HG02623 (cell line): ENCODE results near the gene KBTBD6.
"Not testable (repeated sequence)": the region's sequence is repeated elsewhere in the genome, so short reads cannot be mapped to it uniquely, and the experiment has no call there.

Experiments used
- ATAC-seq: cut with Tn5 transposase; IDR thresholded peaks from one replicate; pipeline ENCODE4 v1.9.1; 2021; ENCODE audit warnings: moderate library complexity; ENCODE audit not compliant: unreplicated experiment

Gene KBTBD6

GRCh38 chr13:41136396-41137031 is 3.9 kb upstream of the KBTBD6 start:
- no peak for ATAC-seq

- ATAC-seq, result no peak
Measured at GRCh38 chr13:41133951-41134350, 1.3 kb upstream of the KBTBD6 start.

- ATAC-seq, result peak; percentile 2
Measured at GRCh38 chr13:41131660-41132511, 716 bp downstream of the KBTBD6 start.

- ATAC-seq, result not testable (repeated sequence)
Measured at GRCh38 chr13:41131189-41131588, 1.4 kb downstream of the KBTBD6 start.

- no peak for ATAC-seq
Measured at GRCh38 chr13:41130356-41130755, 2.2 kb downstream of the KBTBD6 start.

DNA sequence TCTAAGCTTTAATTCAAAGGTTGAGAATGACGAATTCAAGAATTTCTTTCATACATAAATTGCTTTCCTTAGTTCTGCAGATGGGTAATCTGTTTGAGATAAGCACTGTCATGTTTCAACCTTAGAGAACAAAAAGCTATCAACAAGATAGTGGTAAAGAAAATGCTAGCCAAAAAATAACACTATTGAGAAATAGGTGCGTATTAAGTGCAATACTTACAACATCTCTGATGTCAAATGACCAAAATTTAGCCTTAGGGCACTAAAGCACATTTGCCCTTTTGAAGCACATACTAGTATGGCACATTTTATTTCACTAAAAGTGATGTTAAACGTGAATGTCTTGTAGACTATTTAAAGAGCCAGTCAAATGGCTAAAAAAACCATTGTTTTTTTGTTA is 4.9 kb downstream of the KBTBD6 start:
- ATAC-seq, result no peak

DNA sequence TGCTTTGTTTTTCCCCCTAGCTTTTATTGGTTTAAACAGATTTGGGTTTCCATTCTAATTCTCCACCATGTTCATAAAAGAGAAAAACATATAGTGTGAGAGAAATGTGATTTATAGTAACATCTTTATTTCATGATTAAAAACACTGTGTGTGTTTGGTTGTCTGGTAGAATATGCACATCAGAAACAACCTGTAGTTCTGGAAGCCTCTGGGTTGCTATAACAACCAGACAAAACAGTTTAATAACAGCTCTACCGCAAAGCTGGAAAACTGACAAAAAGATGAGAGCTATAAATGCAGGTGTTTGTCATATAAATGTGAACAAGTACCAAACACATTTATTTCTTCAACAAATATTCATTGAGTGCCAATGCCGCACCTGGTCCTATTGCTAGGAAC is 9.8 kb downstream of the KBTBD6 start:
- ATAC-seq, result no peak

GRCh38 chr13:41117869-41118268 is 14.7 kb downstream of the KBTBD6 start:
- ATAC-seq, result no peak

DNA sequence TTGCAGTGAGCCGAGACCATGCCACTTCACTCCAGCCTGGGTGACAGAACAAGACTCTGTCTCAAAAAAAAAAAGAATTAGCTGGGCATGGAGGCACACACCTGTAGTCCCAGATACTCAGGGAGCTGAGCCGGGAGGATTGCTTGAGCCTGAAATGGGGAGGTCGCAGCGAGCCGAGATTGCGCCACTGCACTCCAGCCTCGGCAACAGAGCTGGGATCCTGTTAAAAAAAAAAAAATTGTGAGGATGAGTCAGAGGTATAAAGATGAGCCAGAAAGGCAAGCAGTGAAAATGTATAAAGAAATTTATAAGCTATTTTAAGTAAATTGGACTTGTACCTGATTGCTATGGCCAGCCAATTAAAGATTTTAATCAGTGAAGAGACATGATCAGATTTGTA is 21.1 kb downstream of the KBTBD6 start:
- ATAC-seq, result no peak

DNA sequence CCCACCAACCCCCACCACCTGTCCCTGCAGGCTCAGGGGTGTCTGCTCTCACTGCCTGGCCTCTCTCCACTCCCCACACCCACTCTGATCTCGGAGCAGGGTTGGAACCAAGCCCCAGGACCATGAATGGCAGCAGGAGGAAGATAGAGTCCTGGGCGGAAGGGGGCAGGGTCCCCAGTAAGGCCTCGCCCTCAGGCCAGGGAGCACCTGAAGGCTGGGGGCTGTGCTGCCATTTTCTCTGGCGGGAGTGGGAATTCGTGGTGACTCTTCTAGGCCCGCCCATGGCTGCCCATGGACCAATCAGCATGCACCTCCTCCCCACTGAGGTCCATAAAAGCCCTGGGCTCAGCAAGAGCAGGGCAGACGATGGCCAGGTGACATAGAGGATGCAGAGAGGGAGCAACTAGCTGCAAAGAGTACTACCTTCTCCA is 25.0 kb downstream of the KBTBD6 start:
- ATAC-seq, result no peak

DNA sequence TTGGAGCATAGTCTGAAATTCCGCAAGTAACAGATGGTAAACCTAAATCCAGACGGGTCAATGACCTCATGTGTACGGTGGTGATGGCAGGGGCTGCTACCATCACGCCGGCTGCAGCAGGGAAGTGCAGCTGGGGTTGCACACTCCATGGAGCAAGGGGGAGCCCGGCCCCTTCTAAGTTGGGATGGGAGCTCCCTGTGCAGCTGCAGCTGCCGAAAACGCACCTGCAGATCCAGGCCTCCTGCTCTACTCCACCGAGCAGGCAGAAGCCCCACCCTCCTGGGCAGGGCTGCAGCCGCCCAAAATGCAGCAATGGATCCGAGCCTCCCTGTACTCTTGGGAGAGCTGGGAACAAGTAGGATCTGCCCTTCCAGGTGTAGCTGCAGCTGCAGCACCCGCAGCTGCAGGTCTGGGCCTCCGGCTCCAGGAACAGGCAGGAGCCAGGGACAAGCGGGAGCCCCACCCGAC is 25.5 kb downstream of the KBTBD6 start:
- ATAC-seq, result no peak

GRCh38 chr13:41099986-41100385 is 32.6 kb downstream of the KBTBD6 start:
- no peak for ATAC-seq

- ATAC-seq, result no peak
Measured at GRCh38 chr13:41098761-41099160, 33.8 kb downstream of the KBTBD6 start.

DNA sequence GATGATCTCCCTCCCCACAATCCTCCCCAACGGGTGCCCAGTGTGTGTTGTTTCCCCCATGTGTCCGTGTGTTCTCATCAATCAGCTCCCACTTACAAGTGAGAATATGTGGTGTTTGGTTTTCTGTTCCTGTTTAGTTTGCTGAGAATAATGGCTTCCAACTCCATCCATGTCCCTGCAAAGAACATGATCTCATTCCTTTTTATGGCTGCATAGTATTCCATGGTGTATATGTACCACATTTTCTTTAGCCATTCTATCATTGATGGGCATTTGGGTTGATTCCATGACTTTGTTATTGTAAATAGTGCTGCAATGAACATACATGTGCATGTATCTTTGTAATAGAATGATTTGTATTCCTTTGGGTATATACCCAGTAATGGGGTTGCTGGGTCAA is 36.9 kb downstream of the KBTBD6 start:
- not testable (repeated sequence) for ATAC-seq

DNA sequence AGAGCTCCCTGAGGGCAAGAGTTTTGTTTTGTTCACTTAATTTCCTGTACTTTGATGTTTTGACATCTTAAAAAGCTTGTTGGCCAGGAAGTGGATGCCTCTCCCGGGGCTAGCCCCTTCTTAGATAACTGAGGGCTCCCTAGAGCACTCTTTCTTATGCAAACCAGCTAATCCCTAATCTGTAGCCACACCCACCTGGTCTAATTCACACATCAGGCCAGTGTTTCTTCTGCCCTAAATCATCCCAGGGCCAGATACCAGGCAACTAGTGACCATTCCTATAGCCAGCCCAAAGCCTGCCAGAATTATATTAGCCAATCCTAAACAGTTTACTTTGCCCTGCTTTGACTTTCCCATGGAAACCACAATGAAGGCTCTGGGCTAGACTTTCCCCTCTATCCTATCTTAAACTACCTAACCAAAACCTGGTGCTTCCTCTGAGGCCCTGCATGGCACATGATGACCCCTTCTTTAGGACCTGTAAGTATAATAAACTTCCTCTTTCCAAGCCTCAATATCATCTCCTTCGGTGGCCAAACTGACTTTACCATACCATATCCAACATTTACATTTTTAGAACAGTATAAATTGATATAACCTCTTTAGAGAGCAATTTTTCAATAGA is 46.5 kb downstream of the KBTBD6 start:
- ATAC-seq, result no peak

GRCh38 chr13:41079725-41080124 is 52.9 kb downstream of the KBTBD6 start:
- no peak for ATAC-seq
